Gastrocnemius medialis (tissue), 4 donors: ENCODE measurements around the gene MPPED2. TPM values are rescaled to one million over a fixed set of nuclear protein-coding genes. Genes with fewer than 3 reads are reported as not detected.
A peak's percentile ranks its signal among the peaks of the same experiment; 100 is the strongest.

Experiments
- ATAC-seq, 2 donors: fragments of 150-250 bp; one replicate each; pipeline ENCODE4 v1.9.1; 2016
- DNase-seq, 2 donors: peaks; one replicate each; pipeline ENCODE4 v3.0.0-alpha.2; 2019
- H3K27ac ChIP-seq, 4 donors: fragments of 200-600 bp; sonication (generic); 1 replicate in 1 of 4; 2 replicates in 3 of 4; pipeline ENCODE4 v1.5.1; 2016 to 2018; ENCODE audit warnings: mild to moderate bottlenecking in 2 of 4, moderate library complexity in 1 of 4
- H3K27me3 ChIP-seq, 3 donors: fragments of 200-600 bp; sonication (generic) in 2 of 3; 1 replicate in 1 of 3; 2 replicates in 2 of 3; pipeline versions ENCODE4 v1.5.1 to v1.6.0; 2016 to 2019; ENCODE audit warnings: mild to moderate bottlenecking in 1 of 3, moderate library complexity in 1 of 3
- H3K36me3 ChIP-seq, 2 donors: fragments of 200-600 bp; sonication (generic) in 1 of 2; one replicate each; pipeline ENCODE4 v1.5.1; 2017 to 2018
- H3K4me1 ChIP-seq, 2 donors: fragments of 200-600 bp; sonication (generic) in 1 of 2; one replicate each; pipeline ENCODE4 v1.5.1; 2016 to 2017; ENCODE audit warnings: mild to moderate bottlenecking in 2 of 2
- H3K4me3 ChIP-seq, 4 donors: fragments of 200-600 bp; sonication (generic) in 3 of 4; 1 replicate in 1 of 4; 2 replicates in 3 of 4; pipeline ENCODE4 v1.5.1; 2016 to 2019; ENCODE audit warnings: mild to moderate bottlenecking in 2 of 4
- H3K9me3 ChIP-seq, 3 donors: fragments of 200-600 bp; sonication (generic) in 2 of 3; 1 replicate in 1 of 3; 2 replicates in 2 of 3; pipeline ENCODE4 v1.5.1; 2016 to 2019
- CTCF ChIP-seq, 5 experiments: fragments of 450-650 bp in 3 of 5; fragments of 200-600 bp in 2 of 5; sonication (generic) in 2 of 5; IDR thresholded peaks in 4 of 5; conservative IDR thresholded peaks in 1 of 5; 1 replicate in 4 of 5; 2 replicates in 1 of 5; pipeline ENCODE4 v1.5.1; 2016 to 2019; ENCODE audit warnings: antibody characterized with exemption in 5 of 5, mild to moderate bottlenecking in 3 of 5, moderate library complexity in 3 of 5
- POLR2A ChIP-seq, 2 donors: fragments of 450-650 bp; IDR thresholded peaks; one replicate each; pipeline ENCODE4 v1.6.1; 2017; ENCODE audit warnings: antibody characterized with exemption in 2 of 2, mild to moderate bottlenecking in 2 of 2, moderate library complexity in 2 of 2
- in situ Hi-C, 4 donors: fragments of 200-750 bp; cut with MboI; loops; one replicate each; pipeline versions ENCODE4 v1.15.0 to v1.8.0; 2017; ENCODE audit warnings: low sequenced_read_pairs in 4 of 4
- intact Hi-C: fragments of 100-400 bp; cut with DNase I; formaldehyde crosslinking; loops from one replicate; pipeline ENCODE4 v1.15.1; 2023; ENCODE audit warnings: low total_unique reads
- total RNA-seq, 4 donors: library from RNA; depleted of rRNA; stranded (reverse); fragments of >200 nt; gene quantifications; one replicate each; pipeline versions ENCODE4 v1.1.0 to v1.2.3, GENCODE V29; 2016

MPPED2 gene
- total RNA-seq, 4 donors from 2014 or later, result 0.78 to 4.4 (median 2.2) TPM

GRCh38 chr11:30424844-30425243, 161.3 kb downstream of the MPPED2 start:
- Histone ChIP-seq H3K27me3 (no peaks in the 10 kb centered on the region), H3K27ac (no peak overlapping the region), H3K36me3 (no peaks in the 10 kb centered on the region), H3K9me3 (no peaks in the 10 kb centered on the region), H3K4me1 (peaks cover 13 to 18% of the 10 kb centered on the region in 2 donors), H3K4me3 (no peak overlapping the region)
- in situ Hi-C loops, result no loop called here
- intact Hi-C loops, result no loop called here
- ATAC-seq (peak in 1 of 2 donors; percentile 55), DNase-seq (no peak)
- TF ChIP-seq POLR2A (IDR thresholded peaks at IDR 0.05) (no peak), CTCF (IDR thresholded peaks at IDR 0.05 in 4 of 5, conservative IDR thresholded peaks at IDR 0.05 in 1 of 5) (no peak)

GRCh38 chr11:30424321-30424720, 161.8 kb downstream of the MPPED2 start:
- Histone ChIP-seq H3K36me3 (no peaks in the 10 kb centered on the region), H3K4me1 (peaks cover 13 to 18% of the 10 kb centered on the region in 2 donors), H3K9me3 (no peaks in the 10 kb centered on the region), H3K27ac (no peak overlapping the region), H3K27me3 (no peaks in the 10 kb centered on the region), H3K4me3 (no peak overlapping the region)
- DNase-seq, result no peak
- TF ChIP-seq POLR2A (IDR thresholded peaks at IDR 0.05) (no peak), CTCF (IDR thresholded peaks at IDR 0.05 in 4 of 5, conservative IDR thresholded peaks at IDR 0.05 in 1 of 5) (no peak)
- in situ Hi-C loops (no loop called here), intact Hi-C loops (no loop called here)
- ATAC-seq, result no peak

- Histone ChIP-seq H3K9me3 (no peaks in the 10 kb centered on the region), H3K36me3 (no peaks in the 10 kb centered on the region), H3K4me1 (peaks cover 13 to 18% of the 10 kb centered on the region in 2 donors), H3K27ac (no peak overlapping the region), H3K27me3 (no peaks in the 10 kb centered on the region), H3K4me3 (no peak overlapping the region)
- ATAC-seq (no peak), DNase-seq (no peak)
- in situ Hi-C loops, result no loop called here
- intact Hi-C loops, result no loop called here
- TF ChIP-seq CTCF (IDR thresholded peaks at IDR 0.05 in 4 of 5, conservative IDR thresholded peaks at IDR 0.05 in 1 of 5) (no peak), POLR2A (IDR thresholded peaks at IDR 0.05) (no peak)
Observed at GRCh38 chr11:30423886-30424285, 162.3 kb downstream of the MPPED2 start.

- DNase-seq, result no peak
- Histone ChIP-seq H3K36me3 (no peaks in the 10 kb centered on the region), H3K4me1 (peaks cover 13 to 18% of the 10 kb centered on the region in 2 donors), H3K27ac (no peak overlapping the region), H3K4me3 (no peak overlapping the region), H3K27me3 (no peaks in the 10 kb centered on the region), H3K9me3 (no peaks in the 10 kb centered on the region)
- TF ChIP-seq POLR2A (IDR thresholded peaks at IDR 0.05) (no peak), CTCF (IDR thresholded peaks at IDR 0.05 in 4 of 5, conservative IDR thresholded peaks at IDR 0.05 in 1 of 5) (no peak)
- intact Hi-C loops, result no loop called here
- in situ Hi-C loops, result no loop called here
- no peak for ATAC-seq
Observed at GRCh38 chr11:30423279-30423648, 162.9 kb downstream of the MPPED2 start.
